Hepatocyte (in vitro differentiated cells): Measurements from ENCODE around the gene HLF. TPM values are rescaled to one million over a fixed set of nuclear protein-coding genes. Genes with fewer than 3 reads are reported as not detected.

Experiments
- DNase-seq: peaks from one replicate; pipeline ENCODE4 v3.0.0-alpha.2; 2016; ENCODE audit warnings: low spot score
- H2AFZ ChIP-seq: fragments of 200-600 bp; sonication (generic); 2 replicates; pipeline ENCODE4 v1.6.0; 2016; ENCODE audit warnings: antibody characterized with exemption, mild to moderate bottlenecking
- H3K27ac ChIP-seq: fragments of 200-600 bp; sonication (generic); 2 replicates; pipeline ENCODE4 v1.5.1; 2016; ENCODE audit warnings: mild to moderate bottlenecking
- H3K27me3 ChIP-seq: fragments of 200-600 bp; sonication (generic); 2 replicates; pipeline ENCODE4 v1.6.1; 2016
- H3K36me3 ChIP-seq: fragments of 200-600 bp; sonication (generic); replicated peaks from 2 replicates; pipeline ENCODE4 v1.5.1; 2016; ENCODE audit warnings: low read depth; ENCODE audit not compliant: insufficient read depth
- H3K4me1 ChIP-seq: fragments of 200-600 bp; sonication (generic); 2 replicates; pipeline ENCODE4 v1.5.1; 2016; ENCODE audit warnings: mild to moderate bottlenecking, moderate library complexity; ENCODE audit not compliant: insufficient read depth
- H3K4me2 ChIP-seq: fragments of 200-600 bp; sonication (generic); 2 replicates; pipeline ENCODE4 v1.6.0; 2016
- H3K4me3 ChIP-seq: fragments of 200-600 bp; sonication (generic); 2 replicates; pipeline ENCODE4 v1.5.1; 2016; ENCODE audit warnings: mild to moderate bottlenecking
- H3K79me2 ChIP-seq: fragments of 200-600 bp; sonication (generic); 2 replicates; pipeline ENCODE4 v1.6.0; 2017; ENCODE audit warnings: mild to moderate bottlenecking
- H3K9me2 ChIP-seq: fragments of 200-600 bp; sonication (generic); replicated peaks from 2 replicates; pipeline ENCODE4 v1.6.0; 2017; ENCODE audit warnings: mild to moderate bottlenecking; ENCODE audit not compliant: insufficient read depth
- H3K9me3 ChIP-seq: fragments of 200-600 bp; sonication (generic); 2 replicates; pipeline ENCODE4 v1.5.1; 2016; ENCODE audit warnings: low read depth, mild to moderate bottlenecking
- H4K20me1 ChIP-seq: fragments of 200-600 bp; sonication (generic); 2 replicates; pipeline ENCODE4 v1.6.0; 2016; ENCODE audit warnings: mild to moderate bottlenecking; ENCODE audit not compliant: insufficient read depth, poor library complexity, severe bottlenecking
- EZH2 ChIP-seq: fragments of 200-600 bp; sonication (generic); IDR thresholded peaks from 2 replicates; pipeline ENCODE4 v1.6.1; 2016; ENCODE audit warnings: antibody characterized with exemption, mild to moderate bottlenecking, borderline replicate concordance
- EZH2phosphoT487 ChIP-seq: fragments of 200-600 bp; sonication (generic); IDR thresholded peaks from one replicate; pipeline ENCODE4 v1.6.1; 2018; ENCODE audit warnings: antibody characterized with exemption, mild to moderate bottlenecking, low read depth, moderate library complexity; ENCODE audit not compliant: unreplicated experiment, severe bottlenecking
- WGBS: methylation state at CpG from one replicate; pipeline ENCODE4 v1.1.6; 2016; ENCODE audit warnings: low lambda C conversion rate; ENCODE audit errors: missing lambda C conversion rate; 5-methylcytosine and 5-hydroxymethylcytosine counted together
- polyA plus RNA-seq: library from polyadenylated mRNA; unstranded; fragments of >200 nt; fragmentation: Nextera tagmentation; extraction: Ambion mirVana; gene quantifications from 2 replicates; pipeline ENCODE4 v1.2.1, GENCODE V29; 2016
- total RNA-seq: library from RNA; depleted of rRNA; stranded (reverse); fragments of >200 nt; gene quantifications from 2 replicates; pipeline ENCODE4 v1.2.3, GENCODE V29; 2014
- TF ChIP-seq, protein P1 (sequence below): fragments of 200-600 bp; sonication (generic); IDR thresholded peaks from 2 replicates; pipeline ENCODE4 v1.5.1; 2016; ENCODE audit warnings: antibody characterized with exemption, mild to moderate bottlenecking; ENCODE audit not compliant: poor library complexity

HLF gene
- total and polyA plus RNA-seq, 2 experiments from 2014 or later, result 0.48 to 0.60 TPM

DNA sequence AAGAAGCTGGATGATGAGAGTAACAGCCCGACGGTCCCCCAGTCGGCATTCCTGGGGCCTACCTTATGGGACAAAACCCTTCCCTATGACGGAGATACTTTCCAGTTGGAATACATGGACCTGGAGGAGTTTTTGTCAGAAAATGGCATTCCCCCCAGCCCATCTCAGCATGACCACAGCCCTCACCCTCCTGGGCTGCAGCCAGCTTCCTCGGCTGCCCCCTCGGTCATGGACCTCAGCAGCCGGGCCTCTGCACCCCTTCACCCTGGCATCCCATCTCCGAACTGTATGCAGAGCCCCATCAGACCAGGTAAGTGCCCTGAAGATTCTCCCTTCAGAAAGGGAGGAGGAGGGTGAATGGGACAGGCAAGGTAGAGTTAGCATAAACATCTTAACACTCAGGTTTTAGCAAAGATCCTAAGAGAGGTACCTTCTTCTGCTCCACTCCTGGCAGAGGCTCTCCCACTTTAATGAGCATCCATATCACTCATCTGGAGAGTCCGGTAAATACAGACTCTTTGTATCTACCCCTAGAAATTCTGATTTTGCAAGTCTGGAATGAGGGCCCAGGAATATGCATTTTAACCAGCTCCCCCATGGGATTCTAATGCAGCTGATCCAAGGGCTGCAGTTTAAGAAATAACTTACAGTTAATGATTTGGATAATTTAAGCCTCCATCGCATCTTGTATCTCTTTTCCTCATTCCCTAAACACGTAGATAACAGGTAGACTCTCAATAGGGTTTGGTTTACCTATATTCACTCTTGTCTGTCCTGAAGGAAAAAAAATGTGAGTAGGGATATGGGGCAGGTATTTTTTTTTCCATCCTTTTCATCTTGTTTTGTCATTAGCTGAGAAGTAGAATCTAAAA is 3.3 kb downstream of the HLF start:
- no peak overlapping the region for H3K27ac ChIP-seq
- 96% methylated on average over 11 of the region's 11 CpGs for WGBS

DNA sequence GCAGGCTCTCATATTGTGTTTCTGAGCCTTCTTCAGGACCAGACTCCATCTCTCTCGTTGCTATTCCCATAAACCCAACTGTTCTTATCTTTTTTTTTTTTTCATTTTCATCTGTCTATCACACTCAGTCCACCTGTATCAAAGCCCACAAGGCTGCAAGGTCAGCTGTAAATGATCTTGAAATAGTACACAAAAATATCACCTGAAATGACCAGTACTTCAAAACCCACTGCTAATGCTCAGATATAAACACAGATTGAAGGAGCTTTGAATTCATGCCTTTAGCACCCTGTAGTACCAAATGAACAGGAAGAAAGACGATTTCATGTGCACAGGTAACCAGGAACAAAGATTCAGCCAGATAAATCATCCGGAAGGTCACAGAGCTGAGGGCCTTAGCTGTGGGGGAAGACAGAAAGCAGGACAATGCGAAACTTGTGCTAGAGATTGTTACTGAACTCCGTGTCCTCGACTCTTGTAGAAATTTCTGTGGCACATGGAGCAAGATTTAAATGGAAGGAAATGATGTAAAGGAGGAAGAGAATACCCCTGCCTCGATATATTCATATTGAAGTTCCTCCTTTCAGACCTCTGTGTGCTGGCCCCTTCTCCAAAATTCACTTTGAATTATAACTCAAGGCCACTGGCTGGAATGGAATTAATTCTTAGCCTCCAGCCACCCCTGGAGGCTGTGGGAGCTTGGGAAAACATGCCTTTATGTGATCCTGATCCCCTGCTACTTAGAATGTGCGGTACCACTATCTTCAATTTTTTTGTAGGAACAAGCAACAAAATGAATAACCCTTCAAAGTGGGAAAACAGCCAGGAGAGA is 4.1 kb downstream of the HLF start:
- no peaks in the 10 kb centered on the region for H3K36me3 ChIP-seq
- 79% methylated on average over 8 of the region's 8 CpGs for WGBS
- DNase-seq, result no peak
- no peak for TF ChIP-seq EZH2
- no peak for TF ChIP-seq EZH2phosphoT487
- TF ChIP-seq, protein P1, sequence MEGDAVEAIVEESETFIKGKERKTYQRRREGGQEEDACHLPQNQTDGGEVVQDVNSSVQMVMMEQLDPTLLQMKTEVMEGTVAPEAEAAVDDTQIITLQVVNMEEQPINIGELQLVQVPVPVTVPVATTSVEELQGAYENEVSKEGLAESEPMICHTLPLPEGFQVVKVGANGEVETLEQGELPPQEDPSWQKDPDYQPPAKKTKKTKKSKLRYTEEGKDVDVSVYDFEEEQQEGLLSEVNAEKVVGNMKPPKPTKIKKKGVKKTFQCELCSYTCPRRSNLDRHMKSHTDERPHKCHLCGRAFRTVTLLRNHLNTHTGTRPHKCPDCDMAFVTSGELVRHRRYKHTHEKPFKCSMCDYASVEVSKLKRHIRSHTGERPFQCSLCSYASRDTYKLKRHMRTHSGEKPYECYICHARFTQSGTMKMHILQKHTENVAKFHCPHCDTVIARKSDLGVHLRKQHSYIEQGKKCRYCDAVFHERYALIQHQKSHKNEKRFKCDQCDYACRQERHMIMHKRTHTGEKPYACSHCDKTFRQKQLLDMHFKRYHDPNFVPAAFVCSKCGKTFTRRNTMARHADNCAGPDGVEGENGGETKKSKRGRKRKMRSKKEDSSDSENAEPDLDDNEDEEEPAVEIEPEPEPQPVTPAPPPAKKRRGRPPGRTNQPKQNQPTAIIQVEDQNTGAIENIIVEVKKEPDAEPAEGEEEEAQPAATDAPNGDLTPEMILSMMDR, result no peak
- no peaks in the 10 kb centered on the region for H4K20me1 ChIP-seq
- H2AFZ ChIP-seq, result no peak overlapping the region
- H3K9me3 ChIP-seq, result no peaks in the 10 kb centered on the region
- H3K27me3 ChIP-seq, result peaks cover 57% of the 10 kb centered on the region
- no peaks in the 10 kb centered on the region for H3K79me2 ChIP-seq
- no peak overlapping the region for H3K4me3 ChIP-seq
- no peak overlapping the region for H3K27ac ChIP-seq
- peaks cover 16% of the 10 kb centered on the region for H3K4me1 ChIP-seq
- H3K4me2 ChIP-seq, result no peak overlapping the region
- H3K9me2 ChIP-seq, result no peaks in the 10 kb centered on the region

More for the DNA sequence above, 3.3 kb downstream of the HLF start:
- H3K4me2 ChIP-seq, result no peak overlapping the region
- no peaks in the 10 kb centered on the region for H3K79me2 ChIP-seq
- TF ChIP-seq EZH2phosphoT487 (no peak), EZH2 (no peak)
- TF ChIP-seq, protein P1, result no peak
- no peaks in the 10 kb centered on the region for H3K36me3 ChIP-seq
- DNase-seq, result no peak
- no peaks in the 10 kb centered on the region for H3K9me2 ChIP-seq
- H3K27me3 ChIP-seq, result peaks cover 66% of the 10 kb centered on the region
- no peak overlapping the region for H2AFZ ChIP-seq
- no peaks in the 10 kb centered on the region for H3K9me3 ChIP-seq
- H3K4me3 ChIP-seq, result no peak overlapping the region
- H3K4me1 ChIP-seq, result peaks cover 18% of the 10 kb centered on the region
- H4K20me1 ChIP-seq, result no peaks in the 10 kb centered on the region

DNA sequence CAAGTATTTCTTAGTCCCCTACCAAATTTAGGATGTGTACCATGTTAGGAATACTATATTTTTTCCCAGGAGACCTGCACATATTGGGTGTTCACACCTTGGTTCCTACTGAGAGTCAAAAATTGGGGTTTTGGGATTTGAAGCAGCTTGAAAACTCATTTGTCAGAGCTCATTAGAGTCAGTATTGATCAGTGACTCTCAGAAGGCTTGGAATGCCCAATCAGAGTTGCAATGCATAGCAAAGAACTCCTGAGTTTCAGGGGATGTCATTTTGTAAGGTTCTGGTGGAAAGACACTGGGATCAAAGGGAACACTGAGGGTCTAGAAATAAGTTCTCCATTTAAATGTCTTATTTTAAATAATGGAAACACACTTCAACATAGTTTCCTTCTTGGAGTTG is 5.1 kb downstream of the HLF start:
- Histone ChIP-seq H3K9me3 (no peaks in the 10 kb centered on the region), H3K27me3 (peaks cover 49% of the 10 kb centered on the region), H3K4me2 (no peak overlapping the region), H3K79me2 (no peaks in the 10 kb centered on the region), H3K9me2 (no peaks in the 10 kb centered on the region), H3K36me3 (no peaks in the 10 kb centered on the region), H3K4me3 (no peak overlapping the region), H3K27ac (no peak overlapping the region), H3K4me1 (peaks cover 10% of the 10 kb centered on the region), H2AFZ (no peak overlapping the region), H4K20me1 (no peaks in the 10 kb centered on the region)
- TF ChIP-seq, protein P1, result no peak
- TF ChIP-seq EZH2 (no peak), EZH2phosphoT487 (no peak)
- no peak for DNase-seq
